T-helper 17 cell (primary cell): ENCODE measurements around the gene RCCD1. TPM values are rescaled to one million over a fixed set of nuclear protein-coding genes. Genes with fewer than 3 reads are reported as not detected.
A peak's percentile ranks its signal among the peaks of the same experiment; 100 is the strongest.

Source experiments
- ATAC-seq: fragments of 150-1000 bp; cut with Tn5 transposase; 2 replicates; pipeline ENCODE4 v1.10.0; 2021; ENCODE audit warnings: mild to moderate bottlenecking, moderate library complexity
- DNase-seq, 3 donors: peaks; one replicate each; pipeline versions ENCODE4 v3.0.0 to v3.0.0-alpha.2; 2020 to 2021
- H3K9me3 ChIP-seq: one replicate; pipeline ENCODE4 v1.7.0; 2013; ENCODE audit warnings: low read length, mild to moderate bottlenecking; ENCODE audit not compliant: control insufficient read depth, poor library complexity, severe bottlenecking
- H3K27ac Mint-ChIP-seq: one replicate; pipeline ENCODE4 v1.8.0; 2022; ENCODE audit warnings: mild to moderate bottlenecking, moderate library complexity, mixed read lengths
- H3K27me3 Mint-ChIP-seq: one replicate; pipeline ENCODE4 v1.8.0; 2022; ENCODE audit warnings: mixed read lengths
- H3K36me3 Mint-ChIP-seq: one replicate; pipeline ENCODE4 v1.8.0; 2022; ENCODE audit warnings: low read depth, mixed read lengths
- H3K4me1 Mint-ChIP-seq: one replicate; pipeline ENCODE4 v1.8.0; 2022; ENCODE audit warnings: mild to moderate bottlenecking, mixed read lengths
- H3K4me3 Mint-ChIP-seq: one replicate; pipeline ENCODE4 v1.8.0; 2022; ENCODE audit warnings: mild to moderate bottlenecking, moderate library complexity, mixed read lengths
- total RNA-seq, 4 donors: library from RNA in 2 of 4; stranded (reverse) in 2 of 4; gene quantifications; one replicate each; pipeline ENCODE4 v1.2.3 and lab custom pipeline; 2022 to 2026

RCCD1 gene
- total RNA-seq, 2 donors from 2014 or later = 3.7 to 5.3 TPM

DNA sequence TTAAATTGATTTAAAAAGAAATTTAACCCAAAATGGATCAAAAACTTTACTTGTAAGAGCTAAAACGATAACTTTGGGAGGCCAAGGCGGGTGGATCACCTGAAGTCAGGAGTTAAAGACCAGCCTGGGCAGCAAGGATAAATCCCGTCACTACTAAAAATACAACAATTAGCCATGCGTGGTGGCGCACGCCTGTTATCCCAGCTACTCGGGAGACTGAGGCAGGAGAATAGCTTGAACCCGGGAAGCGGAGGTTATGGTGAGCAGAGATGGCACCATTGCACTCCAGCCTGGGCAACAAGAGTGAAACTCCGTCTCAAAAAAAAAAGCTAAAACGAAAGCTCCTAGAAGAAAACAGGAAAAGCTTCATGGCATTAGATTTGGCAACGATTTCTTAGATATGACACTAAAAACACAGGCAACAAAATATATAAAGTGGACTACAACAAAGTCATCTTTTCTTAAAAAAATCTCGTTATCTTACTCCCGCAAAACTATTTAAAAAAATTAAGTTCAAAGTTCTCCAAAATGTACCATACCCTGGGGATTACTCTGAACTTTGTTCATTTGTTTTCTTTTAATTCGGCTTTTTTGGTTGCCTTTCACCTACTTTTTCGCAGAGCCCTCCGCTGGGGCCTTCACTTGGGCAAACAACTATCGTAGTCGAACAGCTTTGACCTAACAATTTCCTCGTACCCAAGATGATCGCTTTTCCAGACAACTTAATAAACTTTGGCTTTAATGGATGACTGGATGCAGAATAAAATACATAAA lies 25.3 kb upstream of the RCCD1 start:
- ATAC-seq (no peak), DNase-seq (no peak)
- H3K4me1 Mint-ChIP-seq = peaks cover 24% of the 10 kb centered on the region
- peak overlapping the region; percentile 98 for H3K4me3 Mint-ChIP-seq
- H3K27ac Mint-ChIP-seq = peak overlapping the region; percentile 96
- H3K36me3 Mint-ChIP-seq = no peaks in the 10 kb centered on the region
- no peaks in the 10 kb centered on the region for H3K27me3 Mint-ChIP-seq
- H3K9me3 ChIP-seq = no peaks in the 10 kb centered on the region

GRCh38 chr15:90930861-90931574 lies 23.7 kb upstream of the RCCD1 start:
- H3K4me3 Mint-ChIP-seq = peak overlapping the region; percentile 98
- H3K27me3 Mint-ChIP-seq = no peaks in the 10 kb centered on the region
- no peaks in the 10 kb centered on the region for H3K36me3 Mint-ChIP-seq
- peaks cover 24% of the 10 kb centered on the region for H3K4me1 Mint-ChIP-seq
- H3K9me3 ChIP-seq = no peaks in the 10 kb centered on the region
- peak overlapping the region; percentile 96 for H3K27ac Mint-ChIP-seq
- ATAC-seq = no peak
- DNase-seq = no peak

DNA sequence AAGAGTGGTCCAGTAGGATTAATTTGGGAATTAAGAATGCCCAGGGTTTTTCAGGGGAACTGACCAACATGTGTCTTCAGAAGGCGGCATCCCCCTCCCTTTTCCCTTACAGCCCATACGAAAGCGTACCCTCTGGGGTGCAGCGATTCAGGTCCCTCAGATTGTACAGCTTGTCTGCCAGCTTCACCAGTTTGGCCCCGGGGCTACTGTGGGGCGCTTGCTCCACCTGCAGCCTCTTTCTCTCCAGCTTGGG lies 23.2 kb upstream of the RCCD1 start:
- Mint-ChIP-seq H3K4me3 (peak overlapping the region; percentile 98), H3K4me1 (peaks cover 29% of the 10 kb centered on the region), H3K27me3 (no peaks in the 10 kb centered on the region), H3K27ac (peak overlapping the region; percentile 96), H3K36me3 (no peaks in the 10 kb centered on the region)
- DNase-seq (no peak), ATAC-seq (no peak)
- no peaks in the 10 kb centered on the region for H3K9me3 ChIP-seq

DNA sequence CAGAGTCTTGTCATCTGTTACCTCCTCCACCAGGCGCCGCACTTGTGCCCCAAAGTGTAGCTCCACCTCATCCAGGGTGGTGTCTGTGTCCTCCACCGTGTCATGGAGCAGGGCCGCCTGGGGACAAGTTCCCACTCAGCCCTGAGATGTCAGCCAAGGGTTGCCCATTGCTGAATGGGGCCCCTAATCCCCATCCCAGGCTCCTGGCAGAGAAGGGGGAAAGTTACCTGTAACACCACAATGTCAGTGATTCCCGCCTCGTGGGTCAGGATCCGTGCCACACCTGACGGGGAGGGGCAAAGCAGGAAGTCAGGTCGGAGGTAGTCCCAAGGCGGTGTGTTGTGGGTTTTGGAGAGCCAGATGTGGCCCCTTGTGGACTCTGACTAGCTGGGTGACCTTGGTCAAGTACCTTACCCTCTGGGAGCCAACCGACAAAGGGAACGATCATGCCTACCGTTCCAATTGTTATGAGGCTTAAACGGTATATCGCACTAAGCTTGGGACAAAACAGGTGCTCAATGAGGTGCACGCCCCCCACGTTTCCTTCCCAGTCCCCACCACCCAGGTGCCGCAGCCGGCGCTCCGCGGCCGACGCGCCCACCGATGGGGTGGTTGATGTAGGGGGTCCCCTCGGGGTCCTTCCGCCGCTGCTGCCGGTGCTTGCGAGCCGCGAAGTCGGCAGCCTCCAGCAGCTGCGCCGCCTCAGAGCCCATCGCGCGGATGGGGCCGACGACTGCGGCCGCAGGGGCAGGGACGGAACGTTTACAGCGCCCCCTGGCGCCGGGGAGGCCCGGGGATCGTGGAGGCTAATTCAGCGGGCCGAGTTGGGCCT lies 22.6 kb upstream of the RCCD1 start, which contains the start of gene HDDC3:
Gene HDDC3, minus strand, starts transcription at position 722 of the 832 bp plus-strand sequence. Its CDS starts 9 bp downstream, at position 713.
- H3K36me3 Mint-ChIP-seq = no peaks in the 10 kb centered on the region
- peak within 1 kb of the TSS; percentile 96 for H3K27ac Mint-ChIP-seq
- H3K4me3 Mint-ChIP-seq = peak within 1 kb of the TSS; percentile 98
- H3K9me3 ChIP-seq = no peaks in the 10 kb centered on the region
- ATAC-seq = peak; percentile 64
- no peaks in the 10 kb centered on the region for H3K27me3 Mint-ChIP-seq
- H3K4me1 Mint-ChIP-seq = peaks cover 34% of the 10 kb centered on the region
- DNase-seq = peak; percentile 79 to 91 (median 87)

DNA sequence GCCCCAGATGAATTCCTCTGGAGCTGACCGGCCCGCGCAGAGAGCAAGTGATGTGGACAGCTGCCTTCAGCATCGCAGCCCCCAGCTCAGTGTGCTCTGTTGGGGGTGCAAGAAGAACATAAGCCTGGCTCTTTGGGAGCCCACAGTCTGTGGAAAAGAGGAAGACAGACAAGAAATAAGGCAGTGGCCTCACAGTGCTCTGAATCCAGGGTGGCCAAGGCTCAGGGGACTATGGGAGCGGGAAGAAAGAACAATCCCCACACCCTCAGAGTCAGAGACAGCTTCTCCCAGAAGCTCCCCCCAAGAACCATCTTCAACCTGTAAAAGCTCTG lies 22.1 kb upstream of the RCCD1 start:
- Mint-ChIP-seq H3K4me3 (peak overlapping the region; percentile 98), H3K27ac (peak overlapping the region; percentile 96), H3K27me3 (no peaks in the 10 kb centered on the region), H3K4me1 (peaks cover 34% of the 10 kb centered on the region), H3K36me3 (no peaks in the 10 kb centered on the region)
- ATAC-seq (no peak), DNase-seq (no peak)
- no peaks in the 10 kb centered on the region for H3K9me3 ChIP-seq

DNA sequence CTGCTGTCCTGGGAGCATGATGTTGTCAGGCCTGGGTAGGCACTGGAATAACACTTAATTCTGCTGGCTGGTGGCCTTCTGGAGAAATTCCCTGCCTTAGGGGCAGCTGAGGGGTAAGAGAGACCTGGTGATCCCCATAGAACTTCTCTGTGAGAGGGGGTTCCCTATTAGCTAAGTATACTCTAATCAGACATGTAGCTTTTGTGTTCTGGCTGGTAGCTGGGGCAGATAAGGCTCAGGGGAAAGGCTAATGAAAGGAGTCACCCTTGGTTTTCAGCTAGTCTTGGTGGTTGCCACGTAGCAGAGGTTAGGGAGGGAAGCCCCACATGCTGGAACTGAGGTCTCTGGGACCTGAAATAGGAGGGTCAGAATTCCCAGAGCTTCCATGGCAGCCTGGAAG lies 21.4 kb upstream of the RCCD1 start:
- DNase-seq (no peak), ATAC-seq (no peak)
- H3K9me3 ChIP-seq = no peaks in the 10 kb centered on the region
- Mint-ChIP-seq H3K4me3 (peak overlapping the region; percentile 39), H3K4me1 (peaks cover 34% of the 10 kb centered on the region), H3K36me3 (no peaks in the 10 kb centered on the region), H3K27me3 (no peaks in the 10 kb centered on the region), H3K27ac (no peak overlapping the region)

GRCh38 chr15:90934256-90934948 lies 20.3 kb upstream of the RCCD1 start:
- ATAC-seq (peak; percentile 45), DNase-seq (peak; percentile 73 to 78 (median 74))
- H3K36me3 Mint-ChIP-seq = no peaks in the 10 kb centered on the region
- H3K27ac Mint-ChIP-seq = peak overlapping the region; percentile 93
- no peaks in the 10 kb centered on the region for H3K9me3 ChIP-seq
- no peaks in the 10 kb centered on the region for H3K27me3 Mint-ChIP-seq
- peaks cover 34% of the 10 kb centered on the region for H3K4me1 Mint-ChIP-seq
- H3K4me3 Mint-ChIP-seq = peak overlapping the region; percentile 96

GRCh38 chr15:90934949-90935751 lies 19.5 kb upstream of the RCCD1 start, which contains the start of gene UNC45A:
Gene UNC45A (plus strand): TSS chr15:90935285. CDS start chr15:90935325, 40 bp downstream.
- no peaks in the 10 kb centered on the region for H3K9me3 ChIP-seq
- no peaks in the 10 kb centered on the region for H3K36me3 Mint-ChIP-seq
- peaks cover 31% of the 10 kb centered on the region for H3K4me1 Mint-ChIP-seq
- peak; percentile 82 for ATAC-seq
- peak within 1 kb of the TSS; percentile 93 for H3K27ac Mint-ChIP-seq
- H3K4me3 Mint-ChIP-seq = peak within 1 kb of the TSS; percentile 96
- DNase-seq = peak; percentile 95 to 97 (median 95)
- no peaks in the 10 kb centered on the region for H3K27me3 Mint-ChIP-seq

GRCh38 chr15:90936823-90937222 lies 17.9 kb upstream of the RCCD1 start:
- H3K4me3 Mint-ChIP-seq = peak overlapping the region; percentile 96
- no peak for ATAC-seq
- H3K36me3 Mint-ChIP-seq = no peaks in the 10 kb centered on the region
- no peaks in the 10 kb centered on the region for H3K27me3 Mint-ChIP-seq
- H3K9me3 ChIP-seq = no peaks in the 10 kb centered on the region
- H3K27ac Mint-ChIP-seq = peak overlapping the region; percentile 93
- DNase-seq = no peak
- peaks cover 23% of the 10 kb centered on the region for H3K4me1 Mint-ChIP-seq

- no peak overlapping the region for H3K27ac Mint-ChIP-seq
- H3K27me3 Mint-ChIP-seq = no peaks in the 10 kb centered on the region
- H3K4me1 Mint-ChIP-seq = peaks cover 19% of the 10 kb centered on the region
- no peak overlapping the region for H3K4me3 Mint-ChIP-seq
- DNase-seq (no peak), ATAC-seq (no peak)
- no peaks in the 10 kb centered on the region for H3K9me3 ChIP-seq
- no peaks in the 10 kb centered on the region for H3K36me3 Mint-ChIP-seq
Measured at GRCh38 chr15:90938261-90938660, 16.4 kb upstream of the RCCD1 start.

DNA sequence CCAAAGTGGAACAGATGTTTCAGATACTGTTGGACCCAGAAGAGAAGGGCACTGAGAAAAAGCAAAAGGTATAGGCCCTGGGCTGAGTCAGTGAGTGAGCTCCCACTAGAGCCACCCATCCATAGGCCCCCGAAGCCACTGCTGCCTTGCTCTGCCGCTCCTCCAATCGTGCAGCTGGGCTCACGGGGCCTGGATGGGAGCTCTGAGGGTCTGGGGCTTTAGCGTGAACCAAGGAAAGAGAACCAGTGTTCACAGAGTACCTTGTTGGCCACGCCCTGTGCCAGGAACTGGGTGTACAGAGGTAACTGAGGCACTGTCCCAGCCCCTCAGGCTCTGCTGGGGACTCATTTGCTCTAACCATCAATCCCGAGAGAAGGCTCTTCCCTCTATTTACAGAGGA lies 14.9 kb upstream of the RCCD1 start:
- H3K4me1 Mint-ChIP-seq = peaks cover 14% of the 10 kb centered on the region
- H3K27ac Mint-ChIP-seq = peak overlapping the region; percentile 53
- no peak for ATAC-seq
- H3K9me3 ChIP-seq = no peaks in the 10 kb centered on the region
- no peak overlapping the region for H3K4me3 Mint-ChIP-seq
- H3K36me3 Mint-ChIP-seq = no peaks in the 10 kb centered on the region
- no peaks in the 10 kb centered on the region for H3K27me3 Mint-ChIP-seq
- DNase-seq = no peak

- no peak for ATAC-seq
- H3K9me3 ChIP-seq = no peaks in the 10 kb centered on the region
- peaks cover 12% of the 10 kb centered on the region for H3K4me1 Mint-ChIP-seq
- no peaks in the 10 kb centered on the region for H3K27me3 Mint-ChIP-seq
- no peak overlapping the region for H3K4me3 Mint-ChIP-seq
- H3K27ac Mint-ChIP-seq = peak overlapping the region; percentile 60
- no peaks in the 10 kb centered on the region for H3K36me3 Mint-ChIP-seq
- no peak for DNase-seq
Measured at GRCh38 chr15:90941038-90941437, 13.6 kb upstream of the RCCD1 start.
